ENCODE results near the gene RANBP1. TPM values are rescaled to one million over a fixed set of nuclear protein-coding genes. Genes with fewer than 3 reads are reported as not detected.

Gene RANBP1
- total and polyA plus RNA-seq, 2 of the 13 experiments (the other 11 are each of a cell fraction or from before 2014, with no cell fraction given), result 181 to 492 TPM

GRCh38 chr22:20128902-20129746, 13.2 kb downstream of the RANBP1 start (continued):
- TF ChIP-seq HOXA9 (CRISPR knock-in tag; IDR thresholded peaks at IDR 0.05; ENCODE audit: borderline replicate concordance), result no peak
- TF ChIP-seq ZNF878 (CRISPR knock-in tag; IDR thresholded peaks at IDR 0.05), result no peak
- 0 out of 2 replicates have a peak, but pooled peaks have one; percentile 39 for TF ChIP-seq ZNF792 (CRISPR knock-in tag; IDR thresholded peaks at IDR 0.05)
- TF ChIP-seq JUND (CRISPR knock-in tag; IDR thresholded peaks at IDR 0.05), result no peak
- no peak for TF ChIP-seq TMF1 (CRISPR knock-in tag; IDR thresholded peaks at IDR 0.05; ENCODE audit: low read depth)
- no peak for TF ChIP-seq PCBP1 (IDR thresholded peaks at IDR 0.05; ENCODE audit: borderline replicate concordance, low read depth, low read length)
- no peak for TF ChIP-seq ZBTB10 (CRISPR knock-in tag; IDR thresholded peaks at IDR 0.05; ENCODE audit: borderline replicate concordance)
- no peak for TF ChIP-seq KDM3A (CRISPR knock-in tag; IDR thresholded peaks at IDR 0.05; ENCODE audit: low read depth)
- no peak for TF ChIP-seq PBX3 (CRISPR knock-in tag; IDR thresholded peaks at IDR 0.05; ENCODE audit: borderline replicate concordance)
- no peak for TF ChIP-seq ZNF510 (CRISPR knock-in tag; IDR thresholded peaks at IDR 0.05; ENCODE audit: low read depth)
- TF ChIP-seq NRL (CRISPR knock-in tag; IDR thresholded peaks at IDR 0.05; ENCODE audit: borderline replicate concordance), result peak; percentile 40; the same call in 1 of the 2 replicates
- 0 out of 2 replicates have a peak, but pooled peaks have one; percentile 34 for TF ChIP-seq MYPOP (CRISPR knock-in tag; IDR thresholded peaks at IDR 0.05)
- no peak for TF ChIP-seq SIN3B (IDR thresholded peaks at IDR 0.05; ENCODE audit: low read length)
- TF ChIP-seq EED (CRISPR knock-in tag; IDR thresholded peaks at IDR 0.05), result no peak
- no peak for TF ChIP-seq CERS6 (CRISPR knock-in tag; IDR thresholded peaks at IDR 0.05)
- TF ChIP-seq ATRX (CRISPR knock-in tag; IDR thresholded peaks at IDR 0.05; ENCODE audit: borderline replicate concordance), result no peak
- no peak for TF ChIP-seq KAT7 (CRISPR knock-in tag; IDR thresholded peaks at IDR 0.05; ENCODE audit: borderline replicate concordance)
- 0 out of 2 replicates have a peak, but pooled peaks have one; percentile 23 for TF ChIP-seq ZBTB25 (CRISPR knock-in tag; IDR thresholded peaks at IDR 0.05)
- TF ChIP-seq GLI4 (CRISPR knock-in tag; IDR thresholded peaks at IDR 0.05; ENCODE audit: borderline replicate concordance), result no peak
- TF ChIP-seq ZNF891 (CRISPR knock-in tag; IDR thresholded peaks at IDR 0.05), result peak; percentile 76; the same call in 1 of the 2 replicates
- TF ChIP-seq ZNF850 (CRISPR knock-in tag; conservative IDR thresholded peaks at IDR 0.05), result no peak
